VCaP (cell line): ENCODE measurements around the gene ARMH3.
A peak's percentile ranks its signal among the peaks of the same experiment; 100 is the strongest.

ENCODE experiments used
- H3K27ac ChIP-seq: fragments of 450-650 bp; 2 replicates; pipeline ENCODE4 v1.5.1; 2017
- CTCF ChIP-seq: fragments of 450-650 bp; conservative IDR thresholded peaks from 2 replicates; pipeline ENCODE4 v1.5.1; 2017; ENCODE audit warnings: mild to moderate bottlenecking, moderate library complexity

Gene ARMH3

DNA sequence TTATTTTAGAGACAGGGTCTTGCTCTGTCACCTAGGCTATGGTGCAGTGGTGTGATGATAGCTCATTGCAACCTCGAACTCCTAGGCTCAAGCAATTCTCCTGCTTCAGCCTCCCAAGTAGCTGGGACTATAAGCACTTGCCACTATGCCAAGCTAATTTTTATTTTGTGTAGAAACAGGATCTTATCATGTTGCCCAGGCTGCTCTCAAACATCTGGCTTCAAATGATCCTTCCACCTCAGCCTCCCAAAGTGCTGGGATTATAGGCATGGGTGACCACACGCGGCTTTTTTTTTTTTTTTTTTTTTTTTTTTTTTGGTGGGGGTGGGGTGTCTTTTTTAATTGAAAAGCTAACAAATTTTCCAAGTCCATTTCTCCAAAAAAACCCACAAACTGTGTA, 27.6 kb upstream of the ARMH3 start:
- no peak overlapping the region for H3K27ac ChIP-seq
- no peak for TF ChIP-seq CTCF

DNA sequence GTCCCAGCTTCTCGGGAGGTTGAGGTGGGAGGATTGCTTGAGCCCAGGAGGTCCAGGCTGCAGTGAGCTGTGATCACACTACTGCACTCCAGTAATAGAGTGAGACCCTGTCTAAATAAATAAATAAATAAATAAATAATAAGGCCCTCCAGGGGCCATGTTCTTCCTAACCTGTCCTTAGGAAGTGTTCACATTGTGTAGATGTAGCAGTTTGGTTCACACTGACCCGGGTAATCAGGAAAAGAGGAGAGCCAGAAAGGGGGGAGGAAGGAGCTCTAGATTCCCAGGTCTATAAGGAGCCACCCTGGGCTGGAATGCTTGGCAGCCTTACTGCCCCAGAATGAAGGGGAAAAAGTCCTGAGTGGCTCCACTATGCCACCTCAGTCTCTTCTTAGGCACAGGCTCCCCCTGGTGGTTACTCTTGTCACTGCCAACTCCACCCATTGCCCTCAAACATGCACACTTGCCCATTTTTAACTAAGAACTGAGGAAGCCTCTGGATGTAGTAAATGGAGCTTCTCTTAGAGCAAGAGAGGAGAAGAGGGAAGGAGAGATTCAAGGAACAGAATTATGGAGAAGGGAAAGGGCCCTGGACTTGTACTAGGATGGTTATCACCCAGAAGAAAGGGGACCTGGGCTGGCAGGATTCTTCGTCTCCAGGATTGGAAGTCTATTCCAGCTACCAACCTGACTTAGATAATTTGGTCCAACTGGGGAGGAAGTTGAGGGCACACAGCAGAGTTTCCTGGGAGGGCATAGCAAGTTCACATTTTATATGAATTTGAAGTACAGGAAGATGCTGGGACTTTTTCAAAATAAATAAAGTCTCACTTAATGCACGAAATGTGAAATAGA, 16.9 kb upstream of the ARMH3 start:
- peak; percentile 95 for TF ChIP-seq CTCF
- no peak overlapping the region for H3K27ac ChIP-seq

DNA sequence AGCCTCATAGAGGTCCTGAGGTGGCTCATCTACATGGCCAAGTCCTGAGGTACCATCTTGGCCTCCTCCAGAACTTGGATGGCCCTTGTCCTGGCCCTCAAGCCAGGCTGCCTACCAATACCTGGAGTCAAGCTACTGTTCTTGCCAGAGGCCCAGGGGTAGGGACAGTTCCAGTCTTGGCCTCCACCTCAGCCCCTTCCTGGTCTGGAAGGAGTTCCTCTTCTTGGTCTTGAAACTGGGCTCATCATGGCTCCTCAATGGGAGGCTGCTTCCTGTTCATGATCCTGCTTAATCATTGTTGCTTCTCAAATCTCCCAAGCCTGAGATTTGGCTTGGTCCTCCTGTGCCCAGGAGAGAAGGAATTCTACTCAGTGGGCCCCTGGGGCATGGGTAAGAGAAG, 13.1 kb upstream of the ARMH3 start:
- no peak overlapping the region for H3K27ac ChIP-seq
- no peak for TF ChIP-seq CTCF

DNA sequence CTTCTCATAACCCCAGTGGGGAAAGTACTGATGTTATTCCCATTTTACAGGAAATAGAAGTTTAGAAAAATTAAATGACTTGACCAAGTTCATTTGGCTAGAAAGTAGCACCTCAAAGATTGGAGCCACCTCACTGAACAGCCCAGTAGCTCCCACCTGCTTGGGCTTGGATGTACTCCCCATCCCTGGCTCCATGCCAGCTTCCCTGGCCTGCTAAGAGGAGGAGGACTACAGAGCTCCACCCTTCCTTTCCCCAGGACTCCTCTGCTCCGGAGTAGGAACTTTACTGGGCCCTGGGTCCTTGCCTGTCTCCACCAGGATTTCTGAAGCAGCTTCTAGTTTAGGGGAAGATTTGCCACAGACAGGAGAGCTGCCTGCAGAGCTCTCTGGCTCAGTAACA, 12.2 kb upstream of the ARMH3 start:
- TF ChIP-seq CTCF, result no peak
- H3K27ac ChIP-seq, result no peak overlapping the region

DNA sequence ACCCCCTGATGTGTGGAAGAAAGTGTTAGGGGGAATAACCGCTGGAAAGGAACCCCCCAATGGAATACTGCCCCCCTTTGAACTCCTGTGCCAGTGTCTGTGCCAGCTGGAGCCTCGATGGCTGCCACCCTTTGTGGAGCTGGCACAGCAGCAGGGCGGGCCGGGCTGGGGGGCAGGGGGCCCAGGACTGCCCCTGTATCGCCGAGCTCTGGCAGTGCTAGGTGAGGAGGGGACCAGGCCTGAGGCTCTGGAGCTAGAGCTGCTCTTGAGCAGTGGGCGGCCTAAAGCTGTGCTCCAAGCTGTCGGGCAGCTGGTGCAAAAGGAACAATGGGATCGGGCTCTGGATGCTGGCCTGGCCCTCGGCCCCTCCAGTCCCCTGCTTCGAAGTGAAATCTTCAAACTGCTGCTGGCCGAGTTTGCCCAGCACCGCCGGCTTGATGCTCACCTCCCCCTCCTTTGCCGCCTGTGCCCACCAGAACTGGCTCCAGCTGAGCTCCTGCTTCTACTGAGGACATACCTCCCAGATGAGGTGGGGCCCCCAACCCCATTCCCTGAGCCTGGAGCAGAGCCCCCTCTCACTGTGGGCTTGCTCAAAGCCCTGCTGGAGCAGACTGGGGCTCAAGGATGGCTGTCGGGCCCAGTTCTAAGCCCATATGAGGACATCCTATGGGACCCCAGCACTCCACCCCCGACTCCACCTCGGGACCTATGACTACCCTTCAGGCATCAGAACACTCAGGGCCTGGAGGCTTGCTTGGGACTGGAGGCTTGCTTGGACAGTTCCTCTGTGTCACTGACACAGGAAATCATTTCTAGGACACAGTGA, 11.3 kb upstream of the ARMH3 start:
- no peak overlapping the region for H3K27ac ChIP-seq
- no peak for TF ChIP-seq CTCF

- peak overlapping the region; percentile 85 for H3K27ac ChIP-seq
- no peak for TF ChIP-seq CTCF
These were observed 10.6 kb upstream of the ARMH3 start for GRCh38 chr10:102066399-102067088.
